HepG2 (cell line): ENCODE data around the gene PASK. TPM values are rescaled to one million over a fixed set of nuclear protein-coding genes. Genes with fewer than 3 reads are reported as not detected.

Experiments
- CTCF ChIP-seq: sonication (generic); formaldehyde crosslinking; IDR thresholded peaks from 2 replicates; pipeline ENCODE4 v1.5.0; 2020; ENCODE audit warnings: mild to moderate bottlenecking, missing genetic modification reagents, moderate library complexity
- FOXO1 ChIP-seq: sonication (generic); formaldehyde crosslinking; IDR thresholded peaks from 2 replicates; pipeline ENCODE4 v1.4.0; 2020; ENCODE audit warnings: missing genetic modification reagents
- GMEB2 ChIP-seq: IDR thresholded peaks from 2 replicates; pipeline ENCODE4 v1.6.1; 2016; ENCODE audit warnings: missing biosample characterization, missing genetic modification reagents, low read depth
- HDAC6 ChIP-seq: fragments of 200-600 bp; sonication (generic); IDR thresholded peaks from 2 replicates; pipeline ENCODE4 v1.7.0; 2017; ENCODE audit warnings: mild to moderate bottlenecking, antibody characterized with exemption, low read length, low read depth
- HNRNPL ChIP-seq: fragments of 200-400 bp; formaldehyde crosslinking; IDR thresholded peaks from 2 replicates; pipeline ENCODE4 v1.6.1; 2017; ENCODE audit warnings: mild to moderate bottlenecking, low read depth, low read length
- PCBP1 ChIP-seq: fragments of 200-400 bp; formaldehyde crosslinking; IDR thresholded peaks from 2 replicates; pipeline ENCODE4 v1.6.1; 2017; ENCODE audit warnings: mild to moderate bottlenecking, low read depth, low read length, borderline replicate concordance
- RAD21 ChIP-seq: fragments of 450-650 bp; formaldehyde crosslinking; IDR thresholded peaks from 2 replicates; pipeline ENCODE4 v1.5.0; 2020; ENCODE audit warnings: mild to moderate bottlenecking
- SMAD3 ChIP-seq: sonication (generic); formaldehyde crosslinking; IDR thresholded peaks from 2 replicates; pipeline ENCODE4 v1.4.0; 2020; ENCODE audit warnings: missing genetic modification reagents
- STAG1 ChIP-seq: sonication (generic); formaldehyde crosslinking; IDR thresholded peaks from 2 replicates; pipeline ENCODE4 v1.4.0; 2020; ENCODE audit warnings: missing genetic modification reagents
- XRCC5 ChIP-seq: fragments of 200-400 bp; formaldehyde crosslinking; optimal IDR thresholded peaks from 2 replicates; pipeline ENCODE3; 2017; ENCODE audit warnings: mild to moderate bottlenecking, low read length
- ZNF740 ChIP-seq: sonication (generic); formaldehyde crosslinking; IDR thresholded peaks from 2 replicates; pipeline ENCODE4 v1.4.0; 2020; ENCODE audit warnings: missing genetic modification reagents
- ZNF749 ChIP-seq: sonication (generic); formaldehyde crosslinking; IDR thresholded peaks from 2 replicates; pipeline ENCODE4 v1.8.0; 2022; ENCODE audit warnings: mild to moderate bottlenecking, missing genetic modification reagents, moderate library complexity, borderline replicate concordance
- ZNF773 ChIP-seq: sonication (generic); formaldehyde crosslinking; IDR thresholded peaks from 2 replicates; pipeline ENCODE4 v1.4.0; 2020; ENCODE audit warnings: missing genetic modification reagents, borderline replicate concordance
- ZNF782 ChIP-seq: sonication (generic); formaldehyde crosslinking; IDR thresholded peaks from 2 replicates; pipeline ENCODE4 v1.4.0; 2020; ENCODE audit warnings: missing genetic modification reagents, mild to moderate bottlenecking, borderline replicate concordance
- ZNF891 ChIP-seq: sonication (generic); formaldehyde crosslinking; IDR thresholded peaks from 2 replicates; pipeline ENCODE4 v1.5.0; 2020; ENCODE audit warnings: mild to moderate bottlenecking, missing genetic modification reagents
- polyA plus RNA-seq, 8 experiments: library from polyadenylated mRNA; depleted of rRNA in 3 of 8; stranded (reverse) in 7 of 8; unstranded in 1 of 8; fragments of >200 nt; fragmentation: Illumina TruSeq in 4 of 8; extraction: Trizol in 4 of 8; gene quantifications; 2 replicates each; pipeline versions ENCODE4 v1.2.1 to v1.2.3, GENCODE V29; 2011 to 2016; ENCODE audit warnings: low read depth in 4 of 8, missing spikeins in 1 of 8, mixed read lengths in 1 of 8; ENCODE audit not compliant: insufficient read depth in 1 of 8
- total RNA-seq, 5 experiments: library from RNA; depleted of rRNA; stranded (reverse); fragments of >200 nt; fragmentation: Illumina TruSeq; extraction: Trizol; gene quantifications; 2 replicates each; pipeline ENCODE4 v1.2.3, GENCODE V29; 2016; ENCODE audit warnings: low read depth in 1 of 5
- TF ChIP-seq, protein P1 (sequence below): sonication (generic); formaldehyde crosslinking; IDR thresholded peaks from 2 replicates; pipeline ENCODE4 v1.5.0; 2020; ENCODE audit warnings: mild to moderate bottlenecking, missing genetic modification reagents
- TF ChIP-seq, protein P2 (sequence below): IDR thresholded peaks from 2 replicates; pipeline ENCODE4 v1.6.1; 2012; ENCODE audit warnings: inconsistent platforms
- TF ChIP-seq, protein P3 (sequence below): sonication (generic); formaldehyde crosslinking; IDR thresholded peaks from 2 replicates; pipeline ENCODE4 v1.4.0; 2020; ENCODE audit warnings: mild to moderate bottlenecking, missing genetic modification reagents
- TF ChIP-seq, protein P4 (sequence below): sonication (generic); formaldehyde crosslinking; conservative IDR thresholded peaks from 2 replicates; pipeline ENCODE4 v1.5.0; 2020; ENCODE audit warnings: missing genetic modification reagents

Gene PASK
- total and polyA plus RNA-seq, 2 of the 13 experiments (the other 11 are each of a cell fraction or from before 2014, with no cell fraction given): 6.9 to 17.0 TPM

DNA sequence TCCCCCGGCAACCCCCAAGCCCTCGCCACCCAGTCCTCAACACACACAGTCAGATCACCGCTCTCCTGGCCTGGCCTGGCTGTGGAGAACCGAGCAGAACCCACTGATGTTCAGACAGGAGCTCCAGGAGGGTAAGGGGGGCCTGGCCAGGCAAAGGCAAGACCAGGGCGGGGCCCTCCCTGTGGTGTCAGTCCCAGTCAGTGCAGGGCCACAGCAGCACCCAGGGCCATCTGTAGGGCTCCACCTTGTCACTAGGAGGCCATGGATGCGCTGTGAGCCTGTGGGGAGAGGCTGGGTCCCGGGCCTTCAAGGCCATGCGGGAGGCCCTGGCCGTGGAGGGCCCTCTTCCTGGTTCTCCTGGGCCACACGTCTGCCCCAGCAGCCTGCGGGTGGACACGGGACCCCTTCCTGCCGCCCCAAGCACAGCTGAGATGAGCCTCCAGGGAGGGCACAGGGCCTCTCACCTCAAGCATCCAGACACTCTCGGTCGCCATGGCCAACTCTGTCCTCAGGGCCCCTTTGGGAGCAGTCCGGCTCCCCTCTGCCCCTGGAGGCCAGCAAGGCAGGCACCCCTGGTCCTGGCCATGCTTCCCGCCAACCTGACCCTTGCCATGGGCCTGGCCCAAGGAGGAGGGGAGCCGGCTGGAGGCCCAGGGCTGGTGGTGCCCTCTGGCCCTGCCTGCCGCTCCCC lies 41.2 kb upstream of the PASK start (continued):
- TF ChIP-seq ZNF782 (CRISPR knock-in tag): 0 out of 2 replicates have a peak, but pooled peaks have one; percentile 25
- TF ChIP-seq, protein P1, sequence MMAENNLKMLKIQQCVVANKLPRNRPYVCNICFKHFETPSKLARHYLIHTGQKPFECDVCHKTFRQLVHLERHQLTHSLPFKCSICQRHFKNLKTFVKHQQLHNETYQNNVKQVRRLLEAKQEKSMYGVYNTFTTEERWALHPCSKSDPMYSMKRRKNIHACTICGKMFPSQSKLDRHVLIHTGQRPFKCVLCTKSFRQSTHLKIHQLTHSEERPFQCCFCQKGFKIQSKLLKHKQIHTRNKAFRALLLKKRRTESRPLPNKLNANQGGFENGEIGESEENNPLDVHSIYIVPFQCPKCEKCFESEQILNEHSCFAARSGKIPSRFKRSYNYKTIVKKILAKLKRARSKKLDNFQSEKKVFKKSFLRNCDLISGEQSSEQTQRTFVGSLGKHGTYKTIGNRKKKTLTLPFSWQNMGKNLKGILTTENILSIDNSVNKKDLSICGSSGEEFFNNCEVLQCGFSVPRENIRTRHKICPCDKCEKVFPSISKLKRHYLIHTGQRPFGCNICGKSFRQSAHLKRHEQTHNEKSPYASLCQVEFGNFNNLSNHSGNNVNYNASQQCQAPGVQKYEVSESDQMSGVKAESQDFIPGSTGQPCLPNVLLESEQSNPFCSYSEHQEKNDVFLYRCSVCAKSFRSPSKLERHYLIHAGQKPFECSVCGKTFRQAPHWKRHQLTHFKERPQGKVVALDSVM: peak; percentile 59; the same call in 1 of the 2 replicates
- no peak for TF ChIP-seq ZNF749 (CRISPR knock-in tag)
- TF ChIP-seq, protein P2, sequence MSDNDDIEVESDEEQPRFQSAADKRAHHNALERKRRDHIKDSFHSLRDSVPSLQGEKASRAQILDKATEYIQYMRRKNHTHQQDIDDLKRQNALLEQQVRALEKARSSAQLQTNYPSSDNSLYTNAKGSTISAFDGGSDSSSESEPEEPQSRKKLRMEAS: 0 out of 2 replicates have a peak, but pooled peaks have one; percentile 41
- TF ChIP-seq PCBP1: 0 out of 2 replicates have a peak, but pooled peaks have one; percentile 56
- no peak for TF ChIP-seq FOXO1
- TF ChIP-seq, protein P3, sequence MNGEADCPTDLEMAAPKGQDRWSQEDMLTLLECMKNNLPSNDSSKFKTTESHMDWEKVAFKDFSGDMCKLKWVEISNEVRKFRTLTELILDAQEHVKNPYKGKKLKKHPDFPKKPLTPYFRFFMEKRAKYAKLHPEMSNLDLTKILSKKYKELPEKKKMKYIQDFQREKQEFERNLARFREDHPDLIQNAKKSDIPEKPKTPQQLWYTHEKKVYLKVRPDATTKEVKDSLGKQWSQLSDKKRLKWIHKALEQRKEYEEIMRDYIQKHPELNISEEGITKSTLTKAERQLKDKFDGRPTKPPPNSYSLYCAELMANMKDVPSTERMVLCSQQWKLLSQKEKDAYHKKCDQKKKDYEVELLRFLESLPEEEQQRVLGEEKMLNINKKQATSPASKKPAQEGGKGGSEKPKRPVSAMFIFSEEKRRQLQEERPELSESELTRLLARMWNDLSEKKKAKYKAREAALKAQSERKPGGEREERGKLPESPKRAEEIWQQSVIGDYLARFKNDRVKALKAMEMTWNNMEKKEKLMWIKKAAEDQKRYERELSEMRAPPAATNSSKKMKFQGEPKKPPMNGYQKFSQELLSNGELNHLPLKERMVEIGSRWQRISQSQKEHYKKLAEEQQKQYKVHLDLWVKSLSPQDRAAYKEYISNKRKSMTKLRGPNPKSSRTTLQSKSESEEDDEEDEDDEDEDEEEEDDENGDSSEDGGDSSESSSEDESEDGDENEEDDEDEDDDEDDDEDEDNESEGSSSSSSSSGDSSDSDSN (CRISPR knock-in tag): 0 out of 2 replicates have a peak, but pooled peaks have one; percentile 46
- TF ChIP-seq ZNF773 (CRISPR knock-in tag): no peak
- no peak for TF ChIP-seq HDAC6
- TF ChIP-seq ZNF891 (CRISPR knock-in tag): 0 out of 2 replicates have a peak, but pooled peaks have one; percentile 26
- no peak for TF ChIP-seq ZNF740
- TF ChIP-seq XRCC5: peak; percentile 36
- no peak for TF ChIP-seq GMEB2
- TF ChIP-seq RAD21: peak; percentile 37; the same call in 1 of the 2 replicates
- TF ChIP-seq HNRNPL: 0 out of 2 replicates have a peak, but pooled peaks have one; percentile 19
- no peak for TF ChIP-seq SMAD3 (CRISPR knock-in tag)
- TF ChIP-seq, protein P4, sequence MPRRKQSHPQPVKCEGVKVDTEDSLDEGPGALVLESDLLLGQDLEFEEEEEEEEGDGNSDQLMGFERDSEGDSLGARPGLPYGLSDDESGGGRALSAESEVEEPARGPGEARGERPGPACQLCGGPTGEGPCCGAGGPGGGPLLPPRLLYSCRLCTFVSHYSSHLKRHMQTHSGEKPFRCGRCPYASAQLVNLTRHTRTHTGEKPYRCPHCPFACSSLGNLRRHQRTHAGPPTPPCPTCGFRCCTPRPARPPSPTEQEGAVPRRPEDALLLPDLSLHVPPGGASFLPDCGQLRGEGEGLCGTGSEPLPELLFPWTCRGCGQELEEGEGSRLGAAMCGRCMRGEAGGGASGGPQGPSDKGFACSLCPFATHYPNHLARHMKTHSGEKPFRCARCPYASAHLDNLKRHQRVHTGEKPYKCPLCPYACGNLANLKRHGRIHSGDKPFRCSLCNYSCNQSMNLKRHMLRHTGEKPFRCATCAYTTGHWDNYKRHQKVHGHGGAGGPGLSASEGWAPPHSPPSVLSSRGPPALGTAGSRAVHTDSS: no peak
- TF ChIP-seq STAG1 (CRISPR knock-in tag): peak; percentile 34; the same call in 1 of the 2 replicates
- TF ChIP-seq CTCF (CRISPR knock-in tag): peak; percentile 33; the same call in 1 of the 2 replicates
